GM23338 (cell line): ENCODE results near the gene FOXP1. TPM values are rescaled to one million over a fixed set of nuclear protein-coding genes. Genes with fewer than 3 reads are reported as not detected.

ENCODE experiments used
- ATAC-seq: fragments of 200-7000 bp; cut with Tn5 transposase; 3 replicates; pipeline ENCODE4 v1.9.1; 2020
- DNase-seq: peaks from one replicate; pipeline ENCODE4 v3.0.0-alpha.2; 2015; ENCODE audit warnings: low spot score
- H2AFZ ChIP-seq: fragments of 200-600 bp; sonication (generic); 2 replicates; pipeline ENCODE4 v1.8.0; 2016; ENCODE audit warnings: antibody characterized with exemption, mild to moderate bottlenecking, moderate library complexity
- H3F3A ChIP-seq: fragments of 200-600 bp; sonication (generic); replicated peaks from 2 replicates; pipeline ENCODE4 v1.8.0; 2017; ENCODE audit warnings: antibody characterized with exemption, mixed run types, low read depth
- H3K27ac ChIP-seq: fragments of 200-600 bp; sonication (generic); 2 replicates; pipeline ENCODE4 v1.6.1; 2016; ENCODE audit warnings: low read depth
- H3K27me3 ChIP-seq: fragments of 200-600 bp; sonication (generic); 2 replicates; pipeline ENCODE4 v1.8.0; 2016; ENCODE audit warnings: mild to moderate bottlenecking, mixed run types, moderate library complexity; ENCODE audit not compliant: insufficient read depth
- H3K36me3 ChIP-seq: fragments of 200-600 bp; sonication (generic); 2 replicates; pipeline ENCODE4 v1.8.0; 2016; ENCODE audit warnings: mild to moderate bottlenecking; ENCODE audit not compliant: insufficient read depth
- H3K4me1 ChIP-seq: fragments of 200-600 bp; sonication (generic); 2 replicates; pipeline ENCODE4 v1.8.0; 2016; ENCODE audit warnings: mild to moderate bottlenecking, moderate library complexity; ENCODE audit not compliant: insufficient read depth
- H3K4me2 ChIP-seq: fragments of 200-600 bp; sonication (generic); 2 replicates; pipeline ENCODE4 v1.7.1; 2017; ENCODE audit warnings: mixed run types
- H3K4me3 ChIP-seq: fragments of 200-600 bp; sonication (generic); 2 replicates; pipeline ENCODE4 v1.6.1; 2016; ENCODE audit warnings: mixed run types
- H3K79me2 ChIP-seq: fragments of 200-600 bp; sonication (generic); replicated peaks from 2 replicates; pipeline ENCODE4 v1.8.0; 2017; ENCODE audit warnings: mild to moderate bottlenecking; ENCODE audit not compliant: insufficient read depth
- H3K9me2 ChIP-seq: fragments of 200-600 bp; sonication (generic); 2 replicates; pipeline ENCODE4 v1.8.0; 2017; ENCODE audit not compliant: insufficient read depth
- H4K20me1 ChIP-seq: fragments of 200-600 bp; sonication (generic); replicated peaks from 2 replicates; pipeline ENCODE4 v1.8.0; 2017; ENCODE audit warnings: mild to moderate bottlenecking; ENCODE audit not compliant: insufficient read depth
- H3K27ac Mint-ChIP-seq: 2 replicates; pipeline ENCODE4 v1.8.0; 2020; ENCODE audit warnings: inconsistent platforms, mild to moderate bottlenecking, moderate library complexity, mixed read lengths
- H3K27me3 Mint-ChIP-seq: 3 replicates; pipeline ENCODE4 v1.8.0; 2022; ENCODE audit warnings: low read depth, mild to moderate bottlenecking, moderate library complexity, mixed read lengths, inconsistent platforms; ENCODE audit not compliant: insufficient read depth, poor library complexity
- H3K36me3 Mint-ChIP-seq: 3 replicates; pipeline ENCODE4 v1.8.0; 2021; ENCODE audit warnings: low read depth, mild to moderate bottlenecking, inconsistent platforms, moderate library complexity, mixed read lengths
- H3K4me1 Mint-ChIP-seq: 3 replicates; pipeline ENCODE4 v1.8.0; 2020; ENCODE audit warnings: mild to moderate bottlenecking, inconsistent platforms, mixed read lengths
- H3K4me3 Mint-ChIP-seq: 3 replicates; pipeline ENCODE4 v1.8.0; 2021; ENCODE audit warnings: moderate library complexity, mild to moderate bottlenecking, inconsistent platforms, mixed read lengths
- H3K9me3 Mint-ChIP-seq: 3 replicates; pipeline ENCODE4 v1.8.0; 2020; ENCODE audit warnings: moderate library complexity, mild to moderate bottlenecking, inconsistent platforms, mixed read lengths
- ETS1 ChIP-seq: IDR thresholded peaks from 2 replicates; pipeline ENCODE4 v1.6.1; 2016; ENCODE audit warnings: antibody characterized with exemption
- EZH2phosphoT487 ChIP-seq: fragments of 200-600 bp; sonication (generic); IDR thresholded peaks from one replicate; pipeline ENCODE4 v1.8.1; 2018; ENCODE audit warnings: antibody characterized with exemption; ENCODE audit not compliant: unreplicated experiment
- JUNB ChIP-seq: IDR thresholded peaks from one replicate; pipeline ENCODE4 v1.6.1; 2016; ENCODE audit warnings: antibody characterized with exemption; ENCODE audit not compliant: unreplicated experiment
- POLR2AphosphoS5 ChIP-seq: IDR thresholded peaks from 2 replicates; pipeline ENCODE4 v1.6.1; 2016; ENCODE audit warnings: antibody characterized with exemption, low read depth
- REST ChIP-seq: IDR thresholded peaks from one replicate; pipeline ENCODE4 v1.6.1; 2018; ENCODE audit warnings: antibody characterized with exemption; ENCODE audit not compliant: unreplicated experiment
- ZNF331 ChIP-seq: fragments of 250-450 bp; sonication (Bioruptor Pico); IDR thresholded peaks from 2 replicates; pipeline ENCODE4 v1.5.0; 2020; ENCODE audit warnings: low read depth, mild to moderate bottlenecking, moderate library complexity
- ZNF462 ChIP-seq: fragments of 250-450 bp; sonication (Bioruptor Pico); IDR thresholded peaks from 2 replicates; pipeline ENCODE4 v1.5.0; 2020; ENCODE audit warnings: mild to moderate bottlenecking, moderate library complexity
- polyA plus RNA-seq: library from polyadenylated mRNA; unstranded; fragments of >200 nt; fragmentation: Nextera tagmentation; extraction: Ambion mirVana; gene quantifications from 2 replicates; pipeline ENCODE4 v1.2.1, GENCODE V29; 2016
- total RNA-seq: library from RNA; depleted of rRNA; stranded (reverse); fragments of >200 nt; shearing (Covaris generic); gene quantifications from 2 replicates; pipeline ENCODE4 v1.2.3, GENCODE V29; 2014

Gene FOXP1
- total and polyA plus RNA-seq, 2 experiments from 2014 or later, result 32.9 to 35.5 TPM

GRCh38 chr3:71537211-71537611 is 46.3 kb downstream of the FOXP1 start (continued):
- no peak for TF ChIP-seq REST

- H3F3A ChIP-seq, result no peaks in the 10 kb centered on the region
- H2AFZ ChIP-seq, result no peak overlapping the region
- H3K79me2 ChIP-seq, result no peaks in the 10 kb centered on the region
- no peaks in the 10 kb centered on the region for H3K36me3 ChIP-seq
- H3K27me3 Mint-ChIP-seq, result no peaks in the 10 kb centered on the region
- H3K9me2 ChIP-seq, result 0 out of 2 replicates have a peak, but pooled peaks cover 3% of the 10 kb centered on the region
- no peaks in the 10 kb centered on the region; the same call in 1 of the 2 replicates for H4K20me1 ChIP-seq
- H3K36me3 Mint-ChIP-seq, result no peaks in the 10 kb centered on the region
- H3K27me3 ChIP-seq, result no peaks in the 10 kb centered on the region
- peaks cover 7% of the 10 kb centered on the region for H3K4me1 ChIP-seq
- no peak overlapping the region for H3K4me3 Mint-ChIP-seq
- peaks cover 3% of the 10 kb centered on the region; the same call in 1 of the 3 replicates for H3K9me3 Mint-ChIP-seq
- H3K27ac Mint-ChIP-seq, result no peak overlapping the region
- no peak overlapping the region for H3K27ac ChIP-seq
- no peak overlapping the region for H3K4me3 ChIP-seq
- DNase-seq (no peak), ATAC-seq (no peak)
- no peak overlapping the region for H3K4me2 ChIP-seq
- H3K4me1 Mint-ChIP-seq, result peaks cover 18% of the 10 kb centered on the region
- TF ChIP-seq ZNF462 (CRISPR knock-in tag), result no peak
- no peak for TF ChIP-seq EZH2phosphoT487
- TF ChIP-seq ETS1, result no peak
- TF ChIP-seq REST, result no peak
- TF ChIP-seq POLR2AphosphoS5, result no peak
- TF ChIP-seq ZNF331 (CRISPR knock-in tag), result no peak
- TF ChIP-seq JUNB, result no peak
Measured at GRCh38 chr3:71536376-71536965, 47.1 kb downstream of the FOXP1 start.
